ENCODE data around the gene HRK.

DNA sequence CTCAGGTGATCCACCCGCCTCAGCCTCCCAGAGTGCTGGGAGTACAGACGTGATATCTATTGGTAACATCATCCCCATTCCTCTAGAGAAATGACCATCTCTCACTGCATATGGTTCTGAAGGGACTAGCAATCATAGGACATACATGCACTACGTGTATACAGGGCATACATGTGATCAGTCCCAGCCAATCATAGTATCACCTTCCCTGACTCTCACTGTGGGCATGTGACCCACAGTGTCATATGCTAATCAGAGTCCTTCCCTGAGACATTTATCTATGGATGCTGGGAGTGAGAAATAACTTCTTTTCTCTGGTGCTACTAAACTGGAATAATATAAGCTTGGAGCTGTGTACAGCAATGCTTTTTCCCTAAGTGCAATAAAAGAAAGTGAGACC lies 17.4 kb upstream of the HRK start:
- TF ChIP-seq, protein P1, sequence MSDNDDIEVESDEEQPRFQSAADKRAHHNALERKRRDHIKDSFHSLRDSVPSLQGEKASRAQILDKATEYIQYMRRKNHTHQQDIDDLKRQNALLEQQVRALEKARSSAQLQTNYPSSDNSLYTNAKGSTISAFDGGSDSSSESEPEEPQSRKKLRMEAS (CRISPR knock-in tag; IDR thresholded peaks at IDR 0.05): no peak
- no peak for TF ChIP-seq ZNF239 (CRISPR knock-in tag; IDR thresholded peaks at IDR 0.05)
- TF ChIP-seq BRCA1 (IDR thresholded peaks at IDR 0.05): no peak
- no peak for TF ChIP-seq BRCA1 (CRISPR knock-in tag; IDR thresholded peaks at IDR 0.05)
- no peak for TF ChIP-seq BDP1 (IDR thresholded peaks at IDR 0.05; ENCODE audit: insufficient read depth, insufficient read length)
- TF ChIP-seq EGR1 (conservative IDR thresholded peaks at IDR 0.05): no peak
- no peak for TF ChIP-seq POLR2AphosphoS5 (IDR thresholded peaks at IDR 0.05; ENCODE audit: control insufficient read depth, insufficient read depth, low read depth, low read length)
